Caco-2 (cell line): ENCODE measurements around the gene NFIA. TPM values are rescaled to one million over a fixed set of nuclear protein-coding genes. Genes with fewer than 3 reads are reported as not detected.

Source experiments
- BruUV-seq: library from RNA; stranded (reverse); fragments of 400-500 nt; replicated peaks from 2 replicates; lab custom pipeline; 2021; lab: Mats Ljungman, UMichigan
- CTCF ChIA-PET: fragments of 300-600 bp; sonication (Branson Sonifier 250); formaldehyde crosslinking; loops from one replicate; lab custom pipeline; 2022; ENCODE audit warnings: antibody characterized with exemption; lab: Charles Lee
- POLR2A ChIA-PET: fragments of 300-600 bp; sonication (Branson Sonifier 250); formaldehyde crosslinking; loops from one replicate; lab custom pipeline; 2022; ENCODE audit warnings: antibody characterized with exemption; lab: Charles Lee
- DNase-seq, 2 experiments: peaks; one replicate each; pipeline versions ENCODE4 v3.0.0 to v3.0.0-alpha.2; 2020 to 2022
- H3K27me3 ChIP-seq: replicated peaks from 2 replicates; pipeline ENCODE4 v1.6.0; 2011; ENCODE audit warnings: low read length; ENCODE audit not compliant: control insufficient read depth, insufficient read depth
- H3K36me3 ChIP-seq: 2 replicates; pipeline ENCODE4 v1.5.1; 2011; ENCODE audit warnings: low read length; ENCODE audit not compliant: control insufficient read depth, insufficient read depth
- H3K4me1 ChIP-seq: fragments of 250-450 bp; sonication (Bioruptor Pico); 2 replicates; pipeline ENCODE4 v1.5.1; 2020; ENCODE audit warnings: mild to moderate bottlenecking
- H3K4me3 ChIP-seq: 2 replicates; pipeline ENCODE4 v1.5.1; 2011; ENCODE audit warnings: low read depth, mild to moderate bottlenecking, control low read depth, low read length
- H3K9me3 ChIP-seq: fragments of 250-450 bp; sonication (Bioruptor Pico); 2 replicates; pipeline ENCODE4 v1.5.1; 2020; ENCODE audit warnings: mild to moderate bottlenecking, moderate library complexity
- H3K27ac Mint-ChIP-seq: one replicate; pipeline ENCODE4 v1.8.0; 2022; ENCODE audit warnings: mixed read lengths; ENCODE audit not compliant: unreplicated experiment
- H3K27me3 Mint-ChIP-seq: one replicate; pipeline ENCODE4 v1.8.0; 2022; ENCODE audit warnings: mixed read lengths; ENCODE audit not compliant: insufficient read depth, unreplicated experiment
- H3K36me3 Mint-ChIP-seq: one replicate; pipeline ENCODE4 v1.8.0; 2022; ENCODE audit warnings: mild to moderate bottlenecking, mixed read lengths; ENCODE audit not compliant: insufficient read depth, unreplicated experiment
- H3K4me1 Mint-ChIP-seq: one replicate; pipeline ENCODE4 v1.8.0; 2022; ENCODE audit warnings: low read depth, mixed read lengths; ENCODE audit not compliant: unreplicated experiment
- H3K4me3 Mint-ChIP-seq: one replicate; pipeline ENCODE4 v1.8.0; 2022; ENCODE audit warnings: mild to moderate bottlenecking, moderate library complexity, mixed read lengths; ENCODE audit not compliant: unreplicated experiment
- H3K9me3 Mint-ChIP-seq: one replicate; pipeline ENCODE4 v1.8.0; 2022; ENCODE audit warnings: mixed read lengths; ENCODE audit not compliant: unreplicated experiment
- CTCF ChIP-seq, 2 experiments: fragments of 200-600 bp in 1 of 2; IDR thresholded peaks; 1 replicate in 1 of 2; 2 replicates in 1 of 2; pipeline versions ENCODE4 v1.5.1 to v1.8.0; 2011 to 2022; ENCODE audit warnings: antibody characterized with exemption in 1 of 2, control low read depth in 1 of 2, inconsistent platforms in 1 of 2, low read depth in 1 of 2, low read length in 1 of 2, mild to moderate bottlenecking in 1 of 2, moderate library complexity in 1 of 2; ENCODE audit not compliant: insufficient read depth in 1 of 2, severe bottlenecking in 1 of 2, unreplicated experiment in 1 of 2
- intact Hi-C: fragments of 100-400 bp; cut with micrococcal nuclease; formaldehyde crosslinking; loops from one replicate; pipeline ENCODE4 v1.10.0; 2022; ENCODE audit not compliant: unreplicated experiment
- total RNA-seq: library from RNA; stranded (reverse); gene quantifications from 2 replicates; pipeline ENCODE4 v1.2.3, GENCODE V29; 2022

Gene NFIA
- total RNA-seq, 1 experiment from 2014 or later = 1.4 TPM

- no TSS peak for BruUV-seq
- no peaks in the 10 kb centered on the region for H3K4me1 ChIP-seq
- DNase-seq = no peak
- ChIA-PET CTCF (no interaction called here), POLR2A (no interaction called here)
- TF ChIP-seq CTCF (IDR thresholded peaks at IDR 0.05; ENCODE audit: insufficient read depth in 1 of 2, low read depth in 1 of 2, low read length in 1 of 2, severe bottlenecking in 1 of 2, unreplicated experiment in 1 of 2) = no peak
- no peaks in the 10 kb centered on the region for H3K36me3 ChIP-seq
- H3K4me1 Mint-ChIP-seq = no peaks in the 10 kb centered on the region
- H3K4me3 ChIP-seq = no peak overlapping the region
- H3K27me3 ChIP-seq = no peaks in the 10 kb centered on the region
- H3K36me3 Mint-ChIP-seq = no peaks in the 10 kb centered on the region
- H3K9me3 Mint-ChIP-seq = no peaks in the 10 kb centered on the region
- no peak overlapping the region for H3K27ac Mint-ChIP-seq
- intact Hi-C loops = no loop called here
- H3K4me3 Mint-ChIP-seq = no peak overlapping the region
- H3K9me3 ChIP-seq = no peaks in the 10 kb centered on the region
- no peaks in the 10 kb centered on the region for H3K27me3 Mint-ChIP-seq
Observed at GRCh38 chr1:61388566-61388965, 306.2 kb downstream of the NFIA start.

- TF ChIP-seq CTCF (IDR thresholded peaks at IDR 0.05; ENCODE audit: insufficient read depth in 1 of 2, low read depth in 1 of 2, low read length in 1 of 2, severe bottlenecking in 1 of 2, unreplicated experiment in 1 of 2) = no peak
Observed at GRCh38 chr1:61389194-61389925, 307.0 kb downstream of the NFIA start.

GRCh38 chr1:61389926-61390845 lies 307.8 kb downstream of the NFIA start:
- Mint-ChIP-seq H3K27me3 (no peaks in the 10 kb centered on the region), H3K4me3 (no peak overlapping the region), H3K4me1 (no peaks in the 10 kb centered on the region), H3K36me3 (no peaks in the 10 kb centered on the region), H3K9me3 (no peaks in the 10 kb centered on the region), H3K27ac (no peak overlapping the region)
- ChIA-PET CTCF (no interaction called here), POLR2A (no interaction called here)
- Histone ChIP-seq H3K36me3 (no peaks in the 10 kb centered on the region), H3K9me3 (no peaks in the 10 kb centered on the region), H3K4me3 (no peak overlapping the region), H3K27me3 (no peaks in the 10 kb centered on the region), H3K4me1 (no peaks in the 10 kb centered on the region)
- no peak for DNase-seq
- BruUV-seq = no TSS peak
- no peak for TF ChIP-seq CTCF (IDR thresholded peaks at IDR 0.05; ENCODE audit: insufficient read depth in 1 of 2, low read depth in 1 of 2, low read length in 1 of 2, severe bottlenecking in 1 of 2, unreplicated experiment in 1 of 2)
- intact Hi-C loops = no loop called here

More at GRCh38 chr1:61389194-61389925, 307.0 kb downstream of the NFIA start:
- intact Hi-C loops = no loop called here
- H3K4me3 ChIP-seq = no peak overlapping the region
- no TSS peak for BruUV-seq
- Mint-ChIP-seq H3K36me3 (no peaks in the 10 kb centered on the region), H3K9me3 (no peaks in the 10 kb centered on the region), H3K27ac (no peak overlapping the region), H3K4me1 (no peaks in the 10 kb centered on the region), H3K27me3 (no peaks in the 10 kb centered on the region), H3K4me3 (no peak overlapping the region)
- ChIA-PET CTCF (no interaction called here), POLR2A (no interaction called here)
- H3K27me3 ChIP-seq = no peaks in the 10 kb centered on the region
- H3K9me3 ChIP-seq = no peaks in the 10 kb centered on the region
- DNase-seq = no peak
- H3K36me3 ChIP-seq = no peaks in the 10 kb centered on the region
- no peaks in the 10 kb centered on the region for H3K4me1 ChIP-seq
